Lower leg skin (tissue), 4 donors: Measurements from ENCODE around the gene TNFRSF19. TPM values are rescaled to one million over a fixed set of nuclear protein-coding genes. Genes with fewer than 3 reads are reported as not detected.

Experiments
- DNase-seq, 2 donors: peaks; one replicate each; pipeline ENCODE4 v3.0.0-alpha.2; 2019; ENCODE audit warnings: low spot score in 2 of 2
- H3K4me3 ChIP-seq: fragments of 200-600 bp; sonication (generic); 2 replicates; pipeline ENCODE4 v1.5.1; 2017; ENCODE audit warnings: mild to moderate bottlenecking, low read depth; ENCODE audit not compliant: poor library complexity, severe bottlenecking
- POLR2A ChIP-seq, 2 donors: fragments of 450-650 bp; IDR thresholded peaks; one replicate each; pipeline ENCODE4 v1.6.1; 2016 to 2017; ENCODE audit warnings: antibody characterized with exemption in 2 of 2, mild to moderate bottlenecking in 1 of 2, moderate library complexity in 1 of 2
- WGBS, 2 donors: methylation state at CpG; one replicate each; pipeline ENCODE4 v1.1.5; 2018; 5-methylcytosine and 5-hydroxymethylcytosine counted together
- intact Hi-C: fragments of 100-400 bp; cut with DNase I; formaldehyde crosslinking; loops from one replicate; pipeline ENCODE4 v1.15.0; 2023; ENCODE audit warnings: low total_unique reads
- total RNA-seq, 4 donors: library from RNA; depleted of rRNA; stranded (reverse); fragments of >200 nt; gene quantifications; one replicate each; pipeline ENCODE4 v1.1.0, GENCODE V29; 2016
- TF ChIP-seq, protein P1 (sequence below), 3 donors: fragments of 450-650 bp; IDR thresholded peaks; one replicate each; pipeline ENCODE4 v1.5.1; 2016; ENCODE audit warnings: antibody characterized with exemption in 3 of 3, mild to moderate bottlenecking in 3 of 3, moderate library complexity in 2 of 3

The TNFRSF19 gene
- total RNA-seq, 4 donors from 2014 or later = 51.2 to 106 (median 72.5) TPM

DNA sequence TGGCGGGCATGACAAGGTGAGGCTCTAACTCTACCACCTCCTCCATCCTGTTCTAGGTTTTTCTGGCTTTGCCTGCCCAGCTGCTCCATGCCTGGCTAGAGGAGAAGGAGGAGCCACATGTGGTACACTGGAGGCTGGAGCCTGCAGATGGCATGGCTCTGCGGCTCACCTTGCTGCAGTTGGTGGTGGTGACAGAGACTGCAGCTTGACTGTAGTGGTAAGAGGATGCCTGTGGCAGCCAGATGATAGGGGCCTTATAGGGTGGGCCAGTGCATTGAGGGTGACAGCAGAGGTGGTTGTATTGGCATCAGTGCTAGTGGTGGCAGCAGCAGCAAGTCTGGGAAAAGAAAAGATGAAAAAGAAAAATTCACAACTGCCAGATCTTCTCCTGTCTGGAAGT is 146.2 kb downstream of the TNFRSF19 start:
- DNase-seq = no peak
- TF ChIP-seq, protein P1, sequence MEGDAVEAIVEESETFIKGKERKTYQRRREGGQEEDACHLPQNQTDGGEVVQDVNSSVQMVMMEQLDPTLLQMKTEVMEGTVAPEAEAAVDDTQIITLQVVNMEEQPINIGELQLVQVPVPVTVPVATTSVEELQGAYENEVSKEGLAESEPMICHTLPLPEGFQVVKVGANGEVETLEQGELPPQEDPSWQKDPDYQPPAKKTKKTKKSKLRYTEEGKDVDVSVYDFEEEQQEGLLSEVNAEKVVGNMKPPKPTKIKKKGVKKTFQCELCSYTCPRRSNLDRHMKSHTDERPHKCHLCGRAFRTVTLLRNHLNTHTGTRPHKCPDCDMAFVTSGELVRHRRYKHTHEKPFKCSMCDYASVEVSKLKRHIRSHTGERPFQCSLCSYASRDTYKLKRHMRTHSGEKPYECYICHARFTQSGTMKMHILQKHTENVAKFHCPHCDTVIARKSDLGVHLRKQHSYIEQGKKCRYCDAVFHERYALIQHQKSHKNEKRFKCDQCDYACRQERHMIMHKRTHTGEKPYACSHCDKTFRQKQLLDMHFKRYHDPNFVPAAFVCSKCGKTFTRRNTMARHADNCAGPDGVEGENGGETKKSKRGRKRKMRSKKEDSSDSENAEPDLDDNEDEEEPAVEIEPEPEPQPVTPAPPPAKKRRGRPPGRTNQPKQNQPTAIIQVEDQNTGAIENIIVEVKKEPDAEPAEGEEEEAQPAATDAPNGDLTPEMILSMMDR (IDR thresholded peaks at IDR 0.05) = no peak
- TF ChIP-seq POLR2A (IDR thresholded peaks at IDR 0.05) = no peak
- WGBS, 2 donors = 86 to 97% methylated on average over 2 of the region's 2 CpGs
- intact Hi-C loops = no loop called here
- H3K4me3 ChIP-seq = no peak overlapping the region

DNA sequence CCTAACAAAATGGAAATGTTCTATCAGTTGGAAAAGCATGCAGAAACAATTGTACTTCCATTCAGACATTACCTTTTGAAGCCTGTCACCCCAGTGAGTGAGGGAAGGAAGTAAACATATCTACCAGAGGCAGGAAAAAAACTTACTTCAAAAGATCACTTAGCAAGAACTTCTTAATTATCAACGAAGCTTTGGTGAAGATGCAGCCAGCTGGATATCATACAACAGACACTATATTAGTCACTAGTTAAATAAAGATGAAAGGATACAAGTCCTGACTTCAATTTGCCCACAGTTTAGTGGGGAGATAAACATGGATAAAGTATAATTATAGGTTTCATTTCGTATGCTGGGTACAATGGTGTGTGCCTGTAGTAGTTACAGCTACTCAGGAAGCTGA is 148.8 kb downstream of the TNFRSF19 start:
- intact Hi-C loops = no loop called here
- no peak for DNase-seq
- 9 to 22% methylated on average over 2 of the region's 2 CpGs for WGBS, 2 donors
- no peak overlapping the region for H3K4me3 ChIP-seq
- TF ChIP-seq POLR2A (IDR thresholded peaks at IDR 0.05) = no peak

DNA sequence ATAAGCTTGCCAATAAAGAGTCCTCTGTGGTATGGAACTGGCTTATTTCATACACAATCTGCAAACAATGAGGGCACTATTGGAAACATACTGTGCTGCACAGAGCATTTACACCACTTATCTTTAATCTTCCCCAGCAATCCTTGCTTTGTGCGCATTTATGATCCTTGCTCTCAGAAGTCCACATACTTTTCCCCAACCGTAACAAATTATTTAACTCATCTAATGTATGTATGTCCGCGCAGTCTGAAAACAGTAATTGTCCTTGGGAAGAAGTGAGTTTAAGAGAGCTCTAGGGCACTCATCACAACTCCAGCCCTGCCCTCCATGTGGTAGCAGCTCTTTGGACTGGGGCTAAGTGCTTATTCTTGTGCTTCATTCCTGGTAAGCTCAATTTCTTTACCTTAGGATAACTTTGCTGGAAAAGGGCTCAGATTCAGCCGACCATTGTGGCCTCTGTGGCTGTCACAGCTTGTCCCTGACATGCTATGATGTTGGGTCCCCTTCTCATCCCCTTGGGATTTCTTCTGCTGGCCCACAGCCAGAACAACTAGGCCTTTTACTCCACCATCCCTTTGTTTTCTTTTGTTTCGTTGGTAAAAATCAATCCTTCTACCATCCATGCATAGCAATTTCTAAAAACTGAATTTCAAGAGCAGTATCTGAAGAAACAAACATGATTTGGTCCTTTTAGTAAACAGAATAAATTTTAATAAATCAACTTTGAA is 152.7 kb downstream of the TNFRSF19 start:
- H3K4me3 ChIP-seq = no peak overlapping the region
- intact Hi-C loops = no loop called here
- 82 to 89% methylated on average over 6 of the region's 6 CpGs for WGBS, 2 donors
- no peak for TF ChIP-seq POLR2A (IDR thresholded peaks at IDR 0.05)
- TF ChIP-seq, protein P1 (IDR thresholded peaks at IDR 0.05) = no peak
- DNase-seq = no peak

DNA sequence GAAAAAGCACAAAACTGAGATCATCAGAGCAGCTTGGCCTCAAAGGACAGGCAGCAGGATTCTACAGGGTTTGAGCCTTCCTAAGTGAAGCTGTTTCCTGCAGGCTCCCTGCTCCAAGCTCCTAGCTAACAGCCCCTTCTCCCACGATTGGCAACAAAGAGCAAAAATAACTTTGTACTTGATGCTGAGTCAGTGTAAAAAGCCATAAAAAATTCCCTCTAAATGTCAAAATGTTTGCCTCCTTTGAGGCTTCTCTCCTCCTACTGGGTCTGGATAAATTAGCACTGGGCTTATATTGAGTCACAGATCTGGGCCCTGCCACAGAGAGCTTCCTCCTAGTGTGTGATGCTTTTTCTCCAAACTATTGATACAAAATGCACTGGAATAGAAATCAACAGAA is 153.3 kb downstream of the TNFRSF19 start:
- intact Hi-C loops = no loop called here
- WGBS, 2 donors = 18 to 19% methylated on average over 1 of the region's 1 CpG
- TF ChIP-seq, protein P1 (IDR thresholded peaks at IDR 0.05) = no peak
- no peak for TF ChIP-seq POLR2A (IDR thresholded peaks at IDR 0.05)
- DNase-seq = no peak
- H3K4me3 ChIP-seq = no peak overlapping the region

DNA sequence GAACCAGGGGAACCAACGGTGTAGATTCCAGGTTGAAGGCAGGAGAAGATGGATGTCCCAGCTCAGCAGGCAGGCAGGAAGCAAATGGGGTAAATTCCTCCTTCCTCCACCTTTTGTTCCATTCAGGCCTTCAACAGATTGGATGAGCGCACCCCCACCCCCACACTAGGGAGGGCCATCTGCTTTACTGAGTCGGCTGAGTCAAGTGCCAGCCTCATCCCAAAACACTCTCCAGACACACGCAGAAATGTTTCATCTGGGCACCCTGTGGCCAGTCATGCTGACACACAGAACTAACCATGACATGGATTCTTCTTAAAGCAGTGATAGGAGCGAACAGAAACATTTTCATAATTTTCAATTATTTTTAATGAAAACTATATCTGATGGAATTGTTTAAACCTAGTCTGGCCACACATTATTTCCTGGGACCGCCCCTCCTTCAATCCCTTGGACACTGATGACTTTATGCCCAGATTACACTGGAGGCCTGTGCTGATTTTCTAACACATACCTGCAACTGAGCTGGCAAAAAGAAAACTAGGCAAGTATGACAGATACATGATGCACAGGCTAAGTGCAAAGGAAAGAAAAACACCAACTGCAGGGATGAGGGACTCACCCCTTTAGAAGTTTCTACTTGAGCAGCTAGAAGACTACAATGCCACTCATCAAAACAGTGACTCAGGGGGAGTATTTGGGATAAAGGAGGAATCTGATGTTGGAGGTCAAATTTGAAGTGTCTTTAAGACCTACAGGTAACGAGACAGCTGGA is 154.2 kb downstream of the TNFRSF19 start:
- TF ChIP-seq POLR2A (IDR thresholded peaks at IDR 0.05) = no peak
- TF ChIP-seq, protein P1 (IDR thresholded peaks at IDR 0.05) = no peak
- 81 to 86% methylated on average over 7 of the region's 7 CpGs for WGBS, 2 donors
- intact Hi-C loops = no loop called here
- DNase-seq = no peak
- H3K4me3 ChIP-seq = no peak overlapping the region

Other genes with a start within 250 kb of the TNFRSF19 start
- 1 to 10 TPM; 2.4 to 5.0 (median 3.9) TPM for gene SACS, start 136.7 kb upstream of the TNFRSF19 start, total RNA-seq